SH-SY5Y (cell line): Measurements from ENCODE around the gene C13orf46.

ENCODE experiments used
- GATA2 ChIP-seq: IDR thresholded peaks from 2 replicates; pipeline ENCODE4 v1.6.1; 2011; ENCODE audit warnings: mild to moderate bottlenecking, low read depth, low read length
- GATA3 ChIP-seq: IDR thresholded peaks from 2 replicates; pipeline ENCODE4 v1.6.1; 2011; ENCODE audit warnings: low read depth, mild to moderate bottlenecking, low read length, moderate library complexity

The C13orf46 gene

DNA sequence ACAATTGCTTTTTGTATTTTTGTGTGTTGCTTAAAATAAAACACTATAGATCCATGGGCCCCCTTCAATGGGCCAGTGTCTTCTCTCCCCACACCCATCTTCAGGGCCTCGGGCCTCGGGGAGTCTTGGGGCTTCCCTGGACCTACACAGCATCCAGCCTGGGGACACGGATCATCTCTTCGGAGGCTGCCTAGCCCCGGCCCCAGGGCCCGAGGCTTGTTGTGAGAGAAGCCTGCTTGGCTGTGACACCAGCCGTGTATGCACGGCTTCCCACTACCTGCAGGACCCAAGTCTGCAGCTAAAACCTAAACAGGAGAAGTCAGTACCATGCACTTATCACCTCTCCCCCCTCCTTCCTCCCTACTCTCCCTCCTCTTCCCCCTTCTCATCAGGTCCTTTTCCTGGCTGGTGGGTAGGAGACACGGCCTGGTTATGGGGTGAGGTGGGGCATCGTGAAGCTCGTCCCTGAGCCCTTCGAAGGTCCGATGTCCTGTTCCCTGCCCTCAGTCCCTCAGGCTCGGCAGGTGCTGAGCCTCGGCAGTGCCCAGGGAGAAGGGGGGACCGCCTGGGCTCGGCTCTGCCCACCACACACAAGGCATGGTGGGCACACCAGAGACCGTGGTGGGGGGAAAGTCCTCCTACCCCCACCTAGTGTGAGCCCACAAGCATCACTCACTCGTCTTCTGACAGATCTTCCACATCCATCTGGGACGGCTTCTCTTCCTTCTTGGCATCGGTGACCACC is 9.5 kb downstream of the C13orf46 start:
- TF ChIP-seq GATA2: no peak
- no peak for TF ChIP-seq GATA3

DNA sequence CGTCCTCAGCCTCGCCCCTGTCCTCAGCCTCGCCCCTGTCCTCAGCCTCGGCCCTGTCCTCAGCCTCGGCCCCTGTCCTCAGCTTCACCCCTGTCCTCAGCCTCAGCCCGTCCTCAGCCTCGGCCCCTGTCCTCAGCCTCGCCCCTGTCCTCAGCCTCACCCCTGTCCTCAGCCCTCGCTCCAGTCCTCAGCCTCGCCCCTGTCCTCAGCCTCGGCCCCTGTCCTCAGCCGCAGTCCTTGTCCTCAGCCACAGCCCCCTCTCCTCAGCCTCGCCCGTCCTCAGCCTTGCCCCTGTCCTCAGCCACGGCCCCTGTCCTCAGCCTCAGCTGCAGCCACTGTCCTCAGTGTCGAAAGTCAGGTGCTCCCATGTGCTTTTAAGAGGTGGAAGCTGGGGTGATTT is 10.5 kb downstream of the C13orf46 start:
- no peak for TF ChIP-seq GATA2
- no peak for TF ChIP-seq GATA3

DNA sequence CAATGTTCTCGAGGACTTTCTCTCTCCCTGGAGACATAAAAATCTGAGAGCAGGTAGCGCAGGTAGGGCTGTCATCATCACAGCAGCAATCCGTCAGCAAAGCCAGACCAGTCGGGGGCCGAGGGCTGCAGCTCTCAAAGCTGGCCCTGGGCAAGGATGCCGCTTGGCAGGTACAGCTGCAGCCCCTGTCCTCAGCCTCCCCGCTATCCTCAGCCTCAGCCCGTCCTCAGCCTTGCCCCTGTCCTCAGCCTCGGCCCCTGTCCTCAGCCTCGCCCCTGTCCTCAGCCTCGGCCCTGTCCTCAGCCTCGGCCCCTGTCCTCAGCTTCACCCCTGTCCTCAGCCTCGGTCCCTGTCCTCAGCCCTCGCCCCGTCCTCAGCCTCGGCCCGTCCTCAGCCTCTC is 10.9 kb downstream of the C13orf46 start:
- TF ChIP-seq GATA2: no peak
- no peak for TF ChIP-seq GATA3

DNA sequence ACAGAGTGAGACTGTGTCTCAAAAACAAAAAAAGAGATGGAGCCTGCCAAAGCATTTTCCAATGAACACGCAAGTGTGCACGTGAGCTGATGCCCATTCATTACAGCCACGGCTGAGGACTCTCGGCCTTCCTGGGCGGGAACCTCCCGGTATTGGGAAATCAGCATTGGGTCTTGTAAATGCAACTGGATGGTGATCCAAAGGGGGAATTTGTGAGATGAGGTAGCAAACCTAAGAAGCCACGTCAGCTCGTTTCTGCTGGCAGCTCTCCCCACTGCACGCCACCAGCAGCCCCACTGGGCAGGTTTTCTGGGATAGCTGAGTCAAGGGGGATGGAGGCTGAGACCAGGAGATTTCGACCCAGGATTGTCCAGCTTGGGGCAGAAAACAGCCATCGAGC is 11.5 kb downstream of the C13orf46 start:
- no peak for TF ChIP-seq GATA2
- TF ChIP-seq GATA3: no peak

DNA sequence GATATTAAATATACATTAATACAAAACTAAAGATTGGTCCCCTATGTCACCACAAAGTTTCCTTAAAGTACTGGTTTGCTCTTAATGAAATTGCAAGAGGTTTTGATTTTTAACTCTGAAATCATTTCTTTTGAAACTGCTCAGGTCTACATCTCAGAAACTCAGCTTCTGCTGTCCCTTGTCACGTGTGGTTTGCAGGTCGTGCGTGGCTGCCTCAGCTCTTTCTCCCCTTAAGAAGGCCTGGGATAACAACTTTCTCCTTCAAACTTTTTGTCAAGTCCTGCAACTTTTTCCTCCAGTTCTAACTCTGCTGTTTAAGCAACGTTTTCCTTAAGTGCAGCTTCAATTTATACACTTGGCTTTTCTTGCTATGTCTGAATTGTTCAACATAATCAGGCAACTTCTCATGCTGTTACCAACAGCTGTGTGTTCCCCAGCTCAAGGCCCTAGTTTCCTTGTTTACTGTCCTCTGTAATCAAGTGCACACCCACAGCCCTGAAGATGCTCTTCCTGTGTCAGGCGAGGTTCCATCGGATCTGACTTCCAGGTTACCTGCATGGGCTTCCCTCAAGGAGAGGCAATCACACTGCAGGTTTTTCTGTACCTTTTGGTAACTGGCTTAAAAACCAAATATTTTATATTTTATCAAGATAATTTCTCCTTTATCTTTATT is 13.5 kb downstream of the C13orf46 start:
- no peak for TF ChIP-seq GATA2
- no peak for TF ChIP-seq GATA3

DNA sequence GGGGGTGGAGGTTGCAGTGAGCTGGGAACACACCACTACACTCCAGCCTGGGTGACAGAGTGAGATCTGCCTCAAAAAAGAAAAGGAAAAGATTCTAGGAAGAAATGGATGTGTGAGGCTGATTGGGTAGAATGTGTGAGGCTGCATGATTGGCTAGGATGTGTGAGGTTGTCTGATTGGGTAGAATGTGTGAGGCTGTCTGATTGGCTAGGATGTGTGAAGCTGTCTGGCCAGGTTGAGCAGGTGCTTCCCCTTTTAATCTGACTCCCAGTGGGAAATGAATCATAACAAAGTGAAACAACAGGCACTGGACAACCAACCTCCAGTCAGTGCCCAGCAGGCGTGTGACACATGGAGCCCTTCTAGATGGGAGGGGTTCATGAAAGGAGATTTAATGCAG is 14.7 kb downstream of the C13orf46 start:
- no peak for TF ChIP-seq GATA3
- no peak for TF ChIP-seq GATA2

DNA sequence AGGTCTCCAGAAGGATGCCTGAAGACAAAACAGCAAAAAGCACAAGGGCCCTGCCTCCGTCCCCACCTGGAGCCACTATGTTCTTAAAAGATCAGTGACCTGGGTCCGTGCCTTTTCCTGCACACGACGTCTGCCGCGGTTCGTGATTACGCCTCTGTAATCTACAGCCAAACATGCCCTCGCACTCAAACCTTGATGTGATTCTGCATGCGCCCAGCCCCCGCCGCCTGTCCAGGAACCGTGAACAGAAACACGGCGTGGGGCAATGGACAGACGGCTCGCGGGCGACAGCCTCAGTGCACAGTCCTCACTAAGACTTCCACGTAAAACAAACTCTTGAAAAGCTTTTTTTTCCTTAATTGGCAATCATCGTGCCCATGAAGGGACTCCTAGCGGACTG is 15.5 kb downstream of the C13orf46 start:
- TF ChIP-seq GATA3 (no peak), GATA2 (no peak)

DNA sequence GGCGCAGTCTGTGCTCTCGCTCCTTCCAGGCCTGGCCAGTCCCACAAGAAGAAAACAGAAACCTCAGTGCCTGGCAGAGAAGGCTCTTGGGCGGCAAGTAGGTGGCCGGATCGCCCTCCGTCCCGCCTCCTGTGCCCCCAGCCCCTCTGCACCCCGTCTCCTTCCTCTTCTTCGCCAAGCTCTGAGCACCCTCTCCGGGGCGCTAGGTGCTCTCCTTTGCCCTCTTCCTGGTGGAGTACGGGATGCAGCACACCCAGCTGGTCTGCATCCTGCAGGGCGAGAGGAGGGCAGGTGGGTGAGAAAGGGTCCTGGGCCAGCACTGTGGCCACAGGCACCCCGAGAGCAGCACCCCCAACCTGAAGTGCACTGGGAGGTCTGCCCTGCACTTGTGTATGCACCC is 17.3 kb downstream of the C13orf46 start:
- no peak for TF ChIP-seq GATA3
- TF ChIP-seq GATA2: no peak

DNA sequence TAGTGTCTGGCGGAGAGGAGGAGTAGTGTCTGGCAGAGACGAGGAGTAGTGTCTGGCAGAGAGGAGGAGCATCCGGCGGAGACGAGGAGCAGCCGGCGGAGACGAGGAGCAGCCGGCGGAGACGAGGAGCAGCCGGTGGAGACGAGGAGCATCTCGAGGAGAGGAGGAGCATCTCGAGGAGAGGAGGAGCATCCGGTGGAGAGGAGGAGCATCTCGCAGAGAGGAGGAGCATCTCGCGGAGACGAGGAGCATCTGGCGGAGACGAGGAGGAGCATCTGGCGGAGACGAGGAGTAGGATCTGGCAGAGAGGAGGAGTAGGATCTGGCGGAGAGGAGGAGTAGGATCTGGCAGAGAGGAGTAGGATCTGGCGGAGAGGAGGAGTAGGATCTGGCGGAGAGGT is 18.2 kb downstream of the C13orf46 start:
- no peak for TF ChIP-seq GATA3
- no peak for TF ChIP-seq GATA2

DNA sequence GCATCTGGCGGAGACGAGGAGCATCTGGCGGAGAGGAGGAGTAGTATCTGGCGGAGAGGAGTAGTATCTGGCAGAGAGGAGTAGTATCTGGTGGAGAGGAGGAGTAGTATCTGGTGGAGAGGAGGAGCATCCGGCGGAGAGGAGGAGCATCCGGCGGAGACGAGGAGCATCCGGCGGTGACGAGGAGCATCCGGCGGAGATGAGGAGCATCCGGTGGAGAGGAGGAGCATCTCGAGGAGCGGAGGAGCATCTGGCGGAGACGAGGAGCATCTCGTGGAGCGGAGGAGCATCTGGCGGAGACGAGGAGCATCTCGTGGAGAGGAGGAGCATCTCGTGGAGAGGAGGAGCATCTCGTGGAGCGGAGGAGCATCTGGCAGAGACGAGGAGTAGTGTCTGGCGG is 18.6 kb downstream of the C13orf46 start:
- TF ChIP-seq GATA3: no peak
- TF ChIP-seq GATA2: no peak

DNA sequence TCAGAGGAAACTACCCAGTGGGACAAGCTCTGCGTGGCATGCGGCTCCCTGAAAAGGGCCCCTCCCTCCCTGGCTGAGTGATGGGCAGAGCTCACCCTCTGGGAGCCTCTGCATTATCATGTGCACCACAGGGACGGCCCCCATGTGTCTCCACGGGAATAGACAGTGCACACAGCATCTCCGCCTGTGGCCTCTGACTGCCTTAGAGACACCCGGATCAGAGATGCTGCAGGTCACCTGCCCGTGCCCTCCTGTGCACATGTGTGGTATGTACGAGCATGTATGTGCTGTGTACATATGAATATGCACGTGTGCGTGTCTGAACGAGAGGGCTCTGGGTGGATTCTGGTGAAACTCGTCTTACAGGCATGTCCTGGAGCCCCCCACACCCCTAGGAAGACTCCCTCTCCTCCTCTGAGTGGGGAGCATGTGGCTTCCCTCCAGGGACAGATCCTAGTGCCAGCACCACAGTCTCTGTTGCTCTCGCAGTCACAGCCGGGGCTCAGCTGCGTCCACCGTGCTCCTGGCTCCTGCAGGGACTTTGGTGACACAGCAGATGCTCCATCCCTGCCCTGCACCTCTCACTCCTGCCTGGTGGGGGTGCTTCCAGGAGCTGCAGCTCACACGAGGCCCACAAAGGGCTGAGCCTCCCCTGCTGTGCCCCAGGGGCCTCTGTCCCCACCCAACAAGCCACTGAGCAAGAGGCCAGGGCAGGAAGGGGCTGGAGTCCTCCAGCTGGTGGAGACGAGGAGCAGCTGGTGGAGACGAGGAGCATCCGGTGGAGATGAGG is 19.6 kb downstream of the C13orf46 start:
- no peak for TF ChIP-seq GATA3
- no peak for TF ChIP-seq GATA2

DNA sequence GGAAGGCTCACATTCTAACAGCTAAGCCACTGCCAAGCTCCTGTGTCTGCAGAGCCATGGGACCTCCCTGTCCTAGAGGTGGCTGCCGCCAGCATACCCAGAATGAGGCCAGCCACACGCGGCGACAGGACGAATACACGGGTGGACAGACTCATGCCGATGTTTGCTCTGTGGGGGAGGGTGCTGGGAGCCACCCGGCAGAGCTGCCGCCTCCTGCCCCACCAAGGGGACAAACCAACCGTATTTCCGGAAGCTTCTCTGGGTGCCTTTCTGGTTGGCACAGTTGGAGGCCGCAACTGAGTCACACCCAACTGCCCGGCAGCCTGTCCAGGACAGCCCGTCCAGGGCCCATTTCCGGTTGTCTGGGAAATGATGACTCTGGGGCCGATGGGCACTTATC is 20.3 kb downstream of the C13orf46 start:
- no peak for TF ChIP-seq GATA3
- TF ChIP-seq GATA2: no peak

DNA sequence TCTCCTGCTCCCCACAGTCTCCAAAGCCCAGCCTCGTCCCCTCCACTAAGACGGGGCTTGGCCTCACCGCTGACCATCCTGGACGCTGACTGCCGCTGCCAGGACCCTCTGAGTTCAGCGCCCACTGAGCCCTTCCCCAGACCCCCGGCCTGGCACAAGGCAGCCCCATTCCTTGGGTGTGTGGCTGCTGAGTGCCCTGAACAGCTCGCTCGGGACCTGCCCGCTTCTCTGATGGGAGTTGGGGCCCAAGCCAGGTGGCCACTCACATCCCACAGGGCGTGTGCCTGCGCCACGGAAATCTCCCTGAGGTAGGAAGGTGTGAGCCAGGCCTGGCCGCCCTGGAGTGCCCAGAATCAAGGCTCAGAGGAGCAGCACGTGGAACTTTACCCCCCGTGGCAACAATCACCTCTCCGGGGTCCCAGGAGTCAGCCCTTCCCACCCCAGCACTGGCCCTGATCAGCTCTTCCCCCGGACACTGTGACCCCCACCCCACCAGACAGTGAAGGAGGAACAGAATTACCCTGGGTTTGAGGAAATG is 20.8 kb downstream of the C13orf46 start:
- TF ChIP-seq GATA3: no peak
- TF ChIP-seq GATA2: no peak
